HG02759 (cell line): ENCODE results near the gene NRP1.

Source experiments
- ATAC-seq: cut with Tn5 transposase; IDR thresholded peaks from one replicate; pipeline ENCODE4 v1.9.1; 2021; ENCODE audit warnings: mild to moderate bottlenecking, moderate library complexity; ENCODE audit not compliant: unreplicated experiment

The NRP1 gene

DNA sequence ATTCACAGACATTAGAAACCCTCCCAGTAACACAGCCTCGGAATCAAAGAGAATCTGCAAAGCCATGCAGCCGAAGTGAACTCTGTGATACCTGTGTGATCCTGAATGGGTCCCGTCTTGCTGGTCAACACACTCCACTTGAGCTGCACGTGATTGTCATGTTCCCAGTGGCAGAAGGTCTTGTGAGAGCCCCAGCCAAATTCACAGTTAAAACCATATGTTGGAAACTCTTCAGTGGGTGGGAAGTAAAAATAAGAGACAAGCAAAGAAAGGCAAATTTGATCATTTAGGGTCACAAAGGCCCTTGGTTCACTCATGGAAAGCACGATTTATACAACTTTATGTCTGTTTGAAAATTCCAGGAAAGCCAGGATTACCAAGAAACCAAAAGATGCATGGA is 142.3 kb downstream of the NRP1 start:
- no peak for ATAC-seq

DNA sequence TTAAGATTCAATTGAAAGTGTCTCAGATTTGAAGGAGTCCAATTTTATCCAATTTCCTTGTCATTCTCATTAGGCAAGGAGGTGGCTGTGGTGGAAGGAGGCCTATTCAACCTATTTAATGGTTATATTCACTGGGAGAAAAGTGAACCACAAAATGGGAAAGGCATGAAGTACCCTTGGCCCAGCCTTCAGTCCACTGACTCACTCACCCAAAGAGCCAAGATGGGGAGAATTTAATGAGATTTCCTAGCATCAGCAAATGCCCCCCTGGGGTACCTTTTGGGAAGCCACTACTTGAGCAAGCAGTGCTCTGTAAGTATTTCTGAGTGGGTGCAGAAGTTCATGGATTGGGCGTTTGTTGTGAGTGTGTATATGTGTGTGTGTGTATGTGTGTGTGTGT is 144.1 kb downstream of the NRP1 start:
- ATAC-seq: no peak

DNA sequence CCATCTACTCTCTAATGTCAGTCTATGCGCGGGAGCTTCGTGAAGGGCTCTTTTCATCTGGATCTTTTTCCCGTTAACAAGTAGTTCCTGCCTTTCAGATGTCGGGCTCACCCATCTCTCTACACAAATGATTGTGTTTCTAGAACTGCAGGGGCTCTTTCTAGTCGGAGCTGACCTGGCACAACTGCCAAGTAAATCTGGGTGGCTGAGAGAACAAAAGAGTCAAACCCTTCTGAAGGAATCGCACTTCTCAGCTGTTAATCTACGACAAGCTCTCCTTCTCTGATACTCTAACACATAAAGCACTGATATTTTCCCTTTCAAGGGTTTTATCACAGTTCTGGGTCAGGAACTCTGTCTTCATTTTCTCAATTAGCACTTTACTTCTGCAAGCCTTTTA is 144.7 kb downstream of the NRP1 start:
- no peak for ATAC-seq

DNA sequence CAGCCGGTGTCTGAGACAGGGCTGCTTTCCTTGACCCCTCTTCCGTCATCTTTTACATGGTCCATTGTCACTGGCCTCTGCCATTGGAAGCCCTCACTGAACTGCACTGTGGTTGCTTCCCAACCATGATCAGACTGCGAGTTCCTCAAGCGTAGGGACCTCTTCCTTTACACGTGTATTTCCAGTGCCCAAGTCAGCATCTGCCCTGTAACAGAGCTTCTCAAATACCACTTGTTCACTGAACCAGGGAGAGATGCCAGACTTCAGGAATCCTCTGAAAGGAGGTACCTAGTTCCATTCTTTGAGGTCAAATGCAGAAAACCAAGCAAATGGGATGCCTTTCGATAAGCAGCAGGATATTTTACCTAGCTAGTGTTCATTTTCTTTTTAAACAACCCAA is 145.1 kb downstream of the NRP1 start:
- no peak for ATAC-seq

DNA sequence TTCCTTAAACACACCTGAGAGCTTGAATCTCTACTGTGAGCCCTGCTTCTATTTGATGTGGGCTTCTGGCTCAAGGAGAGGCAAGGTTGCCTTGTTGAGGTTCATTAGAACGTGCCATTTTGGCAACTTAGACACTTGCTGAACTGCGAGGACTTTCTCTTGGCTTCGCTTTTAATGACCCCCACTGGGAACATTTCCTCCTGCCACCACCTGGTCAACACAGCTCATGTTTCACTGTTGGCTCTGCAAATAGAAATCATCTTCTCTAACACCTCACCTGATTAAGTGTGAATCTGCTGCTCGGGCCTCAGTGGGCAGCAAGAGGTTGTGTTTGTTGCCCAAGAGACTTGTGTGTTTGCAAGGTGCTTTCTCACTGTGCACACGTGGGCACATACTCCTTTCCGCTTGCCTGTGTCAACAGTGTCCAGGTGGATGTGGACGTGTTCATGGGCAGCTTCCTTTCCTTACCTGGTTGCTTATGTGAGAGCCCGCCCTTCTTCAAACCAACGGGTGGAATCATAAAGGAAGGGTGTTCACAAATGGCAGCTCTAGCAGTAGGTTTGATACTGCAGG is 147.0 kb downstream of the NRP1 start:
- no peak for ATAC-seq

DNA sequence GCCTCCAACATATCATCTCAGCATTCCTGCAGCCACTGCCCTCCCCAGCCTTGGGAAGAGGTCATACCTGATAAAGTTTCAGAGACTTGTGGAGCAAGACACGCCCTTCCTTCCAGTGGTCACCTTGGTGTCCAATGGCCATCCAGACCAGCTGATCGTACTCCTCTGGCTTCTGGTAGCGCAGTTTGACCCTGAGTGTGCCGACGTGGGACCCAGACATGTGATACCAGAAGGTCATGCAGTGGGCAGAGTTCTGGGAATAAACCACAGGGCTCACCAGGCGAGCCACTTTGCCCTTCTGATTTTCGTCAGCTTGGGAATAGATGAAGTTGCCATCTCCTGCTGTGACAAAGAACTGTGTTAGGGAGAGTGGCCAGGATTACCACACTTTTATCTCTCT is 148.3 kb downstream of the NRP1 start:
- ATAC-seq: no peak

DNA sequence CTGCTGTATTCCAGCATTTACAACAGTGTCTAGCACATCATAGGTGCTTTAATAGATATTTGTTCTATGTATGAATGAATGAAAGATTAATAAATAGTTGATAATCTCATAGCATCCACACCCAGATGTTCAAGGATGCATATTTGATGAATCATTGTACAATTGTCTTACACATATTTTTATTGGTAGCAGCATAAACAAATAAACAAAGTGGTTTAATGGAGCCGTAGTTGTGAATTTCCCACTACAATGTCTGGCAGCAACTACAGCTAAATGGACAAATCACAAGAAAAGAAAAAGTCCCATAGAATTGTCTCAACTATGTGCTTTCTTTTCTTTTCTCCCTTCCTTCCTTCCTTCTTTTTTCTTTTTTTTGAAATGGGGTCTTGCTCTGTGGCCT is 150.8 kb downstream of the NRP1 start:
- no peak for ATAC-seq

DNA sequence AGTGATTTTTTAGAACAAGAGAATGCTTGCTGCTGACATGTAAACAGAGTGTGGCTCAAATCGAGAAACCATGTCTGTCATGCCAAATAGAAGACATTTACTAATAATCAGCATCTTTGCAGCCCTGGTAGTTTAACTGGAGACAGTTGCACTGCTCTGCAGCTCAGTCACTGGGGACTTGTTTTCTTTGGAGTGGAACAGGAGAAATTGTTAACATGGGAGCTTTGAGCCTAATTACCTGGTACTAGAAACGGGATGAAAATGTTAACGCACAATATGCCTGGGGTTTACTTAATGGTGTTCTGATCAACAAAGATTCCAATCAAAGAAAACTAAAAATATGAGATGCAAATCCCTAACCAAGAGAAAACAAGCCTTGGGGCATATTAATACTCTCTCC is 153.5 kb downstream of the NRP1 start:
- no peak for ATAC-seq

DNA sequence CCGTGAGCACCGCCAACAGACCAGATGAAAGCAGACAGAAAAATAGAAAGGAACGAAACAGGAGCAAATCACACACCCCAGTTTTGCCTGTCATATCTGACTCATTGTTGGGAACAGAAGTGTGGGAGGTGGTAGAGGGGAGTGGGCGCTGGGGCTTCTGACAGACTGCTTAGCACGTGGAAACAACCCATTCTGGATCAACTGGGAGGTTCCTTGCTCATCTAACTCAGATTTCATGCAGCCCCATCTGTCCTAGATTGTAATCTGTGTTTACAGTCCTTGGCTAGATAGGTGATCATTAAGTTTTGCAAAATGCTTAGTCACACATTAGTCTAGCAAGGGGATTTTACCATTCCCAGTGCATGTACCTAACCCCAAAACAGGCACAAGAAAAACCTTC is 154.1 kb downstream of the NRP1 start:
- no peak for ATAC-seq

DNA sequence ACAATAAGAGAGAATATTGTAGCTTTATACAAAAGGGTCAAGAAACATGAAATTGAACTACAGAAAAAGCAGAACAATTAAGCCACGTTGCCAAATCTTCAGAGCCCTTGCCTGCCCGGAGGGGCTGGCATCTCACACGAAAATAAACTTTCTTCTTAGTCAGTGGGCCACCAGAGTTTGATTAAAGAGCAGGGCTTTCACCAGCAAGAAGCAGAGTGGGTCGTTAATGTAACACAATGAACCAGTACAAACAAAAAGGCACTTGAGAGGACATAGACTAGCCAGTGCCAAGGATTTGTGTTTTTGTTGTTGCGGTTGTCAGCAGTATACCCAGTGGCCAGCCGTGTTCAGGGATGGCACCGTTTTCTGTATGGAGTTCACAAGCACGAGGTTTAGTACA is 155.4 kb downstream of the NRP1 start:
- ATAC-seq: no peak

DNA sequence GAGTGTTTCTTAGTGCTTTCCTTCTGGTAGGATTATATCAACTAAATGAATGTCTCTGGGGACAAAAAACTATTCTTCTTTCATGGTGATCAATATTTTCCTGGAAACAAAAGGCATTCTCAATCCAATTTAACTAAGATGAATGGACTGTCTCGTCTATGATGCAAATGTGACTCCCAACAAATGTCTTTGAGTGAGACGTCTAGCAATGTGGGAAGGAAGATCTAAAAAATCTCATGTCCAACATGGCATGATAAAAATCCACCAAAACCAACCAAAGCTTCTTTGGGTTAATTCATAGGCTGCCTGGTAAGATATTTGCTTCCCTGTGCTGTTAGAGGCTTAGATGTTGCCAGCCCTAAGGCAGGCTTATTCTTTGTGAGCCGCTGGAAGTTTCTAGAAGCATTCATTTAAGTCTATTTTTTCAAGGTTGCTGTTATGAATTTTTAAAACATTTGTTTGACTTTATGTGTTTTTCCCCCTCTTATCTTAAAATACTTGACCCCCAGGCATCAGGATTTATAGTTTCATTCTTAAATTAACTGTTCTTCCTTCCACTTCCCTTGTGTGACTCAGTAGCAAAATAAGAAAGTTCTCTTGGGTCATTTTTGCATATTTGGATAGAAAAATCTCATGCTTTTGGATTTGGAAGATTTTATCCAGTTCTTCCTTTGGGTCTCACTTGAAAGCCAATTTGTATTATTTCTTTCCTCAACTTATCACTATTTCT is 156.3 kb downstream of the NRP1 start:
- ATAC-seq: no peak

DNA sequence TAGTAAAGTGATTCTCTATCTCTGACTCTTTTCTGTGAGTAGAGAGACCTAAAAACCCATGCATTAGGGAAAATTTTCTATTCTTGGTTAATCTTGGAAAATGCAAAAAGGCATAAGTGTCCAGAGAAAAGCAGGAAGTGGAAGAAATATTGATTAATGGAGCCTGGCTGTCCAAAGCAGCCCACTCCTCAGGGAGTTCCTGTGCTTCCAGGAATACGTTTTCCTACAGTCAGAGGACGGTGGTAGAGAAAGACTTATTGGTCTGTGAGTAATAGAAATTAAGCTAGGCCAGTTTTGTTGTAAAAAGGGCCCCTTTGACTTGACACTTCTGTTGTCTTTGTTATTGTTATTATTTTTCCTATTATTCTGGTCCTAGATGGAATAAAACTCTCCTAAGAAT is 157.8 kb downstream of the NRP1 start:
- no peak for ATAC-seq

DNA sequence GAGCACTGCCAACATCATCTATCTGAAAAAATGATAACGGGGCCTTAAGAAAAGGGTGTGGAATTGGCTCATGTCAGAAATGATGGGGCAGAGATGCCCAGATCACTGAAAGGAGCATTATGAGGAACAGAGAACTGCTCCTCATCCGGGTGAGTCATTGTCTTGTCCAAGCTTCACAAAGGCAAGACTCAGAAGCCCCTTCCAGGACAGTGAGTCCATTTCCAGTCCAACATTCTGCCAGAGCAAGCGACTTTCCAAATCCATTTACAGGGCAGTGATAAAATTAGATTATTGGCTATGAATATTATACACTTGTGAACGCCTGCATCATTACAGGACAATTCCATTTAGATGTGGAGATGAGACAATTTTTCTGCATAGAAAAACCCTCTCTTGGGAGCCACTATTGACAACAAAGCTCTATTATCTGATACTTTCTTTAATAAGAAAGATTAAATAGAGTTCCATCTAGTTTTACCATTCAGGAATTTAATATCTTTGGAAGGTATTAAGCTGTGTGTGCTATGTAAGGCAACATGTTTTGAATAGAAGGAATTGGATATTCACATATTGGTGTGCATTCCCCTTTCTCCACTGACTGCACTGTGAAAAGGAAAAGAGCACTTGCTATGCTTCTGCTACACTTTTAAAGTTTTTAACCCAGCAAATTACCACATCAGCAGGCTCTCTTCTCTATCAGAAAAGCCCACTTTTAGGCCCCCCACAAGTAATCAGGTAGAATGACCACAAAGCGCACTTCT is 159.6 kb downstream of the NRP1 start:
- ATAC-seq: no peak

DNA sequence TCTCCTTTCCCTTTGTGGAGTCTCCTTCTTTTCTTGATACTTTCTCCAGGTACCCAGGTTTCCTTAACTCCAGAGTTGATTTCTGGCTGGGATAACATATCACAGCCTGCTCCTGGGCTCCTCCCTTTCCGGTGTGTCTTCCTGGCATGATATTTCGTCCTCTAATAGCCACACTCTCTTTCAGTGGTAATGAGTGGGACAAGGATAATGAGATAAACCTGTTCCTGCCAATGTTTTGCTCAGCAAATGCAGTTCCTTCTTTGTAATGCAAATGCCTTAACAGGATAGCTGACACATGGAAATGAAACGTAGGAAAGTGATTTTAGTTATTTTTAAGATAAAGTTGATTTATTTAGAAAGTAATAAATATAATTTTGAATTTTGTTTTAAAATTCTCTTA is 168.6 kb downstream of the NRP1 start:
- no peak for ATAC-seq

DNA sequence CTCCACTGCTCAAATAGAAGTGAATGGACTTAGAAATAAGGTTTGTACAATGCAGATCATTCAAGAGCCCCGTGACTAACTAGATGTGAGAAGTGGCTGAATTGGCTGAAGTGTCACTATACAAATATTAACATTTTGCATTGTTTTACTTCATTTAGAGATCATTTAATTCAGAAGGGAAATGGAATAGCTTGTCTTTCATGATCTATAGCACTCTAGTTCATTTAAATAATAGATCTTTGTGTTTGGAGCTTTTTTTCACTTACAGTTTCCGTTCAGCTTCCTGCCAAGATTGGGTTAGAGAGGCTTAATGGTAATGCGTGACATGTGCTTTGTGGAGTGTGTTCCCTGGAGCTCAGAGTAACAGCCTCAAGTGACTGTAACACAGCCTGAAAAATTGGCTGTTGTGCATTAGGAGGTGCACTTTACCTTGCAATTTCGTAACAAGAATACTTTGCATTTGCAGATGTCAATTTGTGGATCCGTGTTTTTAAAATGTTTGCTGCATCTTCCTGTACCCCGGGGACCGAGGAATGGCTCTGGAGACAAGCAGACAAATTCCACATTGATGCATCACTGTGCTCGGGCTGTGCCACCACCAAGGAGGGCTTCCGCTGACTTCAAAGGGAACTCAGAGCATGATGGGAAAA is 170.3 kb downstream of the NRP1 start:
- no peak for ATAC-seq

DNA sequence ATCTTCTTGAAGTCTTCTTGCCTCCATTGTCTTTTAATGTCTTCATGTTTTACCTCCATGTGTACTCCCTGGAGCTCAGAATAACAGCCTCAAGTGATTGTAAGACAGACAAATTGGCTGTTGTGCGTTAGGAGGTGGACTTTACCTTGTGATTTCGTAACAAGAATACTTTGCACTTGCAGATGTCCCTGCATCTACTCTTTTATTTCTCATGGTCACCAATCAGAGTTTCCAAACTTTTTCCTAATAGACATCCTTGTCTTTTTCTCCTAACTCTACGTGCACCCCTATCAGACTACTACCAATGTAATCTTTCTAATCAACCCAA is 172.3 kb downstream of the NRP1 start:
- no peak for ATAC-seq

DNA sequence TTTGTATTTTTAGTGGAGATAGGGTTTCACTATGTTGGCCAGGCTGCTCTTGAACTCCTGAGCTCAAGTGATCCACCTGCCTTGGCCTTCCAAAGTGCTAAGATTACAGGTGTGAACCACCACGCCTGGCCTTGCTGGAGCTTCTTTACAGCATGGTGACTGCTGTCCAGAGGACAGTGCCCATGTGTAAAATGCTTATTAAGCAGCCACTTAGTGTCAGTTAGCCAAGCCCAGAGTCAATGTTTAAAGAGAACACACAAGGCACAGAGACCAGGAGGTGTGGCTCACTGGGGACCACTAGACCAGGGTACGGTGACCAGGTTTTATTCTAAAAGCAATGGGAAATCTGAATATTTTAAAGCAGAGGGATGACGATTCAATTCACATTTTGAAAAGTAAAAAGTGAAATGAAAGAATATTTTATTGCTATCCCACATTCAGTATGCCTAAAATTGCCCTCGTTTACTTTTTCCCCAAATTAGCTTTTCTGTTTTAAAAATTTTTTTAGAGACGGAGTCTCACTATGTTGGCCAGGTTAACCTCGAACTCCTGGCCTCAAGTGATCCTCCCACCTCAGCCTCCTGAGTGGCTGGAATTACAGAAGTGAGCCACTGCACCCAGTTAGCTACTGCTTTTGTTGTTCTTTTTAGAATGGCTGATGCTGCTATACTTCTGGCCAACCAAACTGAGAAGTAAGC is 172.8 kb downstream of the NRP1 start:
- ATAC-seq: no peak

DNA sequence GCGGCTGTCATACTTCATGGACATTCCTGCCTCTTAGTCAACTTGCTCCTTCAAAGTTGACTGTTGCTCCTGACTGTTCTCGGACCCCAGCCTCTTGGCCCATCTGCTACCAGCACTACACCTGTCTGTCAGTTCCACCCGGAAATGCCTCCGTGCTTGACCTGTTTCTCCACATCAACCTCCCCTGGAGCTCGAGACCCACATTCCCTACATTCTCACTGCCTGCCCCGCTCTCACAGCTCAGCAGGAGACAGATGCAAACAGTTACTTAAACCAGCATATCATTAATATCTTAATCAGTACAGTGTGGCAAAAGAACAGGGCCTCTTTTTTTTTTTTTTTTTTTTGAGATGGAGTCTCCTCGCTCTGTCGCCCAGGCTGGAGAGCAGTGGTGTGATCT is 174.3 kb downstream of the NRP1 start:
- ATAC-seq: no peak

DNA sequence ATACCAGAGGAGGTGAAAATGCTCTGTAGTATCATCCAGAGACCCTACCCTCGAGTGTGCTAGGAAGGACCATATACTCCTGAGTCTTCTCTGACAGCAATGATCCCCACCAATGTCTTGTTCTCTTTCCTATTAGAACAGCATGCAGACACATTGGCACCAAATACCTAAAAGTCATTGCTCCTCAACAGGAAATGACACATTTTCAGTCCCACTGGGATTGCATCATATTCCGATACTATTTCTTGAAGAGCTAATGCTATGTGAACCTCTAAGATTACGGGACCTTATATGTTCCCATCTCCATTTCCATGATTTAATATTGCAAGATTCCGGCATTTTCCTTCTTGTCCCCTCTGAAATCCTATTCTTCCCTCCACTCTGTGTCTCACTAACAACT is 177.4 kb downstream of the NRP1 start:
- ATAC-seq: no peak

DNA sequence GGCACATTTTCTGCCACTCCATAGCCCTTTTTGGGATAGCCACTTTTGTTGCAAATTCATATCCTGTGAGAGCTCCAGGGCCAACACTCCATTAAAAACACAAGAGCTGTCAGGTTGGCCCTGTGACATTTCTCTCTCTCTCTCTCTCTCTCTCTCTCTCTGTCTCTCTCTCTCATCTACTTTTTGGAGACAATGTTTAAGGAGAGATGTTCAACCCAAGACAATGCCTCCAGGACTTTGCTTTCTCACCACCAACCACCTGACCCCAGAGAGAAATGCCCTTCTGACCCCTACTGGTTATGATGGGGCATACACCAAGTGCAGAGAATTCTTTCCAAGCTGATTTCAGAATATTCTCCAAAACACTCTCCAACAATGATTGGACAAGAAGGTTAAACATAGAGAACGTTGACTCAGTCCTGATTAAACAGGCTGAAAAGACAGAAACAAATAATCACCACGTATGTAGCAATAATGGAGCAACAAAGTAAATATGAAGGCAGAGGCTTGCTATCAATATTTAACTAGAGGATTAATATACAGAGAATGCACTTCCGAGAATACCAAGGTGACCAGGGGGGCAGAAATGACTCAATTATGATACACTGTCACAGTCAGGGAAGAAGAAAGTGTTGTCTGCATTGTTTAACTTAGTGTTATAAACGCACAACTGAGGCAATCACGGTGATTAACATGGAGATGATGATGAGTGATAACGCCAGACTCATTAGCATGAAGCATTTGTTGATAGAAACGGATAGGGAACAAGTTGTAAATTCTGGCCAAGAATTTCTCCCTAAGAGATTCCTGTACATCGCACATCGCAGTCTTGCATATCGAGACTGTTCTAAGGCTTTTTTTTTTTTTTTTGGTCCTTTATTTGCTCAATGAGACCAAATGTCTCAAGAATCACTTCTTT is 178.5 kb downstream of the NRP1 start:
- peak; percentile 83 for ATAC-seq
